SKM-1 treated with dmso at 0.1 percent for 144 hours (cell line): ENCODE data around the gene ETV6.
"Not testable (repeated sequence)": the region's sequence is repeated elsewhere in the genome, so short reads cannot be mapped to it uniquely, and the experiment has no call there.

Source experiments
- DNase-seq: peaks from one replicate; lab custom pipeline; 2025; ENCODE audit not compliant: unreplicated experiment; lab: John Stamatoyannopoulos, UW

The ETV6 gene

GRCh38 chr12:11905534-11905933 lies 256.1 kb downstream of the ETV6 start:
- DNase-seq: no peak

- no peak for DNase-seq
Observed at GRCh38 chr12:11906286-11906935, 256.9 kb downstream of the ETV6 start.

GRCh38 chr12:11907625-11908024 lies 258.2 kb downstream of the ETV6 start:
- no peak for DNase-seq

GRCh38 chr12:11909406-11909805 lies 259.9 kb downstream of the ETV6 start:
- DNase-seq: not testable (repeated sequence)

GRCh38 chr12:11916113-11916512 lies 266.6 kb downstream of the ETV6 start:
- no peak for DNase-seq

- DNase-seq: no peak
Observed at GRCh38 chr12:11916771-11917170, 267.3 kb downstream of the ETV6 start.

GRCh38 chr12:11917501-11917900 lies 268.0 kb downstream of the ETV6 start:
- DNase-seq: no peak

GRCh38 chr12:11920231-11920630 lies 270.8 kb downstream of the ETV6 start:
- no peak for DNase-seq

- no peak for DNase-seq
Observed at GRCh38 chr12:11922361-11922760, 272.9 kb downstream of the ETV6 start.

- no peak for DNase-seq
Observed at GRCh38 chr12:11923067-11923466, 273.6 kb downstream of the ETV6 start.

- no peak for DNase-seq
Observed at GRCh38 chr12:11927286-11927935, 277.9 kb downstream of the ETV6 start.

- no peak for DNase-seq
Observed at GRCh38 chr12:11929714-11930113, 280.2 kb downstream of the ETV6 start.

- no peak for DNase-seq
Observed at GRCh38 chr12:11939223-11939622, 289.7 kb downstream of the ETV6 start.

GRCh38 chr12:11941606-11942337 lies 292.3 kb downstream of the ETV6 start:
- DNase-seq: no peak

GRCh38 chr12:11943919-11944700 lies 294.6 kb downstream of the ETV6 start:
- DNase-seq: no peak
